ENCODE data around the gene GRIN1. TPM values are rescaled to one million over a fixed set of nuclear protein-coding genes. Genes with fewer than 3 reads are reported as not detected.
"Not testable (repeated sequence)": the region's sequence is repeated elsewhere in the genome, so short reads cannot be mapped to it uniquely, and the experiment has no call there.

The GRIN1 gene
- polyA plus RNA-seq, 3 donors: 0.34 TPM; not detected in 2

DNA sequence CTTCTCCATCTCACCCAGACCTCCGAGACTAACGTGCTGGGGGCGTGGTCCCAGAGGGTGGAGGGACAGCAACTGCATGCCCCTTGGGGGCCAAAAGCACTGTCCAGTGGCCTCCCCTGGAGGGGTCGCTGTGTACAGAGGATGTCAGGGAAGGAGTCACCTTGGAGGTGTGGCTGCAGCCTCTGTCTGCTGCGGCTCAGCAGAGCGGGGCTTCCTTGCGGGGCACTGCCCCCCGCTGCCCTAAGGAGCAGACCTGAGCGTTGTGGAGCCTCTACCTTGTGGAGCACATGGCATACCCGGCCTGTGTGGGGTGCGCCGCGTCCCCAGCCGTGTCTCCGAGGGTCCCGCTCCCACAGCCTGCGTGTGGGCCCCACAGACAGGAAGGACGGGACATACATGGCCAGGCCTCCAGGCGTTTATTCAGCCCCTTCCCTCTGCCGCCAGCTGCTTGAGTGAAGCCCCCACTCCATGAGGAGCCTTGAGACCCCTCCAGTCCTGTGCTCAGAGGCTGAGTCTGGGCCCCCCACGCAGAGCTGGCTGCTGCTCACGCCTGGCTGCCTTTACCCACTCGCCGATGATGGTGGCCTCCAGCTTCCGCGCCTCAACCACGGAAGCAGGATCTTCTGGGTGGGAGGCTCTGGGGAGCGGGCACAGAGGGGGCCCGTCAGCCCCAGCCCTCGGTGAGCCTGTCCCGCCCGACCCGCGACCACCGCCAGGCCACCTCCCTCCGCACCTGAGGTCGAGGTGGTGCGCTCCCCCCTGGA is 28.6 kb upstream of the GRIN1 start:
- DNase-seq (ENCODE audit: extremely low read depth in 1 of 11, low read depth in 9 of 11, low spot score in 4 of 11): no peak

DNA sequence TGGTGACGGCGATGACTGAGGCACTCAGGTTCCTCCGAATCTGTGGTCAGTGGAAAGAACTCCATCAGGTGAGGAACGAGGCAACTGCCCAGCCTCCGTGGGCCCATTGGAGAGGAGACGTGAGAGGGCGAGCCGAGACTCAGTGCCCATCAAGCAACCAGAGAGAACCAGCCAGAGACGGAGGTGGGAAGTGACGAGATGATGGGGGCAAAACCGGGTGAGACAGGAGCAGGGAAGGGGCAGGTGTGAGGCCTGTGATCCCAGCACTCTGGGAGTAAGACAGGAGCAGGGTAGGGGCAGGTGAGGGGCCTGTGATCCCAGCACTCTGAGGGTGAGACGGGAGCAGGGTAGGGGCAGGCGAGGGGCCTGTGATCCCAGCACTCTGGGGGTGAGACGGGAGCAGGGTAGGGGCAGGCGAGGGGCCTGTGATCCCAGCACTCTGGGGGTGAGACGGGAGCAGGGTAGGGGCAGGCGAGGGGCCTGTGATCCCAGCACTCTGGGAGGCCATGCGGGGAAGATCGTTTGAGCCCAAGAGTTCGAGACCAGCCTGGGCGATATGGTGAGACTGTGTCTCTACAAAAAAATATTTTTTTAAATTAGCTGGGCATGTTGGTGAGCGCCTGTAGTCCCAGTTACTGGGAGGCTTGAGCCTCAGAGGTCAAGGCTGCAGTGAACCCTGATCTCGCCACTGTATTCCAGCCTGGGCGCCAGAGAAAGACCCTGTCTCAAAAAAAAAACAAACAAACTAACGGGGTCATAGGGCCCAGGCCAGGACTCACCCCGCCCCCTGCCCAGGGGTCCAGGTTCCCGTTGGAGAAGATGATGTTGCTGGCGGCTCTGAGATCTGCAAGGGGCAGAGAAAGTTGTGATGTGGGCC is 27.8 kb upstream of the GRIN1 start:
- no peak for DNase-seq (ENCODE audit: extremely low read depth in 1 of 11, low read depth in 9 of 11, low spot score in 4 of 11)

DNA sequence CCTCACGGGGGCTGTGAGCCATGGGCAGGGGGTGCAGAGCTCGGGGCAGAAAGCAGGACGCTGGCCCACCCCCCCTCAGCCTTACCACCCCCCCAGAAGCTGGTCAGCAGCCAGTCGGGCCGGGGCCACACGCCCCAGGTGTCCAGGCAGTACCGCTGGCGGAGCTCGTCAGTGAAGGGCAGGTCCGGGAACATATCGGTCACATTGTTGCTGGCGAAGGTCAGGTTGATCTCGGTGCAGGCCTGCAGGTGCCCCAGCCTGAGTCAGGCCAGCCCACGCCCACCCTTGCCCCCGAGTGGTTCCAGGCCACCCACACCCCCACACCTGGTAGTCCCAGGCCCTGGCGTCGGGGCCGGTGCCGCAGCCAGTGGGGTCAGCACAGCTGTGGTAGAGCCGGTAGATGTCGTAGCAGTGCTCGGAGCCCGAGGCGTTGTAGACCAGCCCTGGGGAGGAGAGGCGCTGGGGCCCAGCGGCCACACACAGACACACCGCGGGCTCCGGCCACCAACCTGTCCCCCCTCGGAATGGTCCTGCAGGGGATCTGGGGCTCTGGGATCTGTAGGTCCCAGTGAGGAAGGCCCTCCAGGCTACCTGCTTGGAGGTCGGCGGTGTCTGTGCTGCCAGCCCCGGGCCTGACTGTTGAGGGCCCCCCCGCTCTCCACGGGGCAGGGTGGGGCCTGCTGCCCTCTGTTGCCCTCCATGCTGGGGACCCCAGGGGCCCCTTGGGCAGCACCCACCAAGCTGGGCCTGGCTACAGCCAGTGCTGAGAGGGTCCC is 27.0 kb upstream of the GRIN1 start:
- DNase-seq (ENCODE audit: extremely low read depth in 1 of 11, low read depth in 9 of 11, low spot score in 4 of 11): no peak

DNA sequence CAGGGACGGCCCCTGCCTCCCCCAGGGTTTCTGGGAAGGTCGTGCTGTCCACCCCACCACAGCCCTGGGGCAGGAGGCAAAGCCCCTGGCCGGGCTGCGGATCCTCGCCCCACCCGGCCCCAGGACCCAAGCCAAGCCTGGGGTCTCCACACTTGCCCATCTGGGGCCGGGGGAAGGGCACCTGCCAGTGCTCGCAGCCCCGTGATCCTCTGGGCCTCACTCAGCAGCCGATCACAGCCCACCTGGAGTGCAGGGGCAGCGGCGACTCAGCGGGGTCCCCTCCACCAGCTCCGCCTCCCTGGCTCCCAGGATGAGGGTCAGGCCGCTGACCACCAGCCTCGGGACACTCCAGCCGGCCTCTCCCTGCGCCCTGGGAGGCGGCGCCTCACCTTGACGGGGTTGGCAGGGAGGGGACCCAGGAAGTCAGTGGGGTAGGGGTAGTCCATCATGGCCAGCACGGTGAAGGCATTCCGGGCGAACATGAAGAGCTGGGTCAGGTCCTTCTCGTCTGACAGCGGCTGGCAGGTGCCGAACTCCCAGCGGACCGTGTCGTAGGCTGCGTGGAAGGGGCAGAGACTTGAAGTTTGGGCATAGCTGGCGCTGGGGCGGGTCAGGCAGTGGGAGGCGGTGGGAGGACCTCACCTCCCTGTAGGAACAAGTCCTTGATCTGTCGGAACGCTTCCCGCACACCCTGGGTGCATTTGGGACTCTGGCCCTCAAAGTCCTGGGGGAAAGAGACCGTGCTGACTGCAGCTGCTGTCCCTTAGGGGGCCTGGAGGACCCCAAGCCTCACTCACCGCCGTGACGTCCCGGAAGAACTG is 26.2 kb upstream of the GRIN1 start:
- DNase-seq (ENCODE audit: extremely low read depth in 1 of 11, low read depth in 9 of 11, low spot score in 4 of 11): no peak

DNA sequence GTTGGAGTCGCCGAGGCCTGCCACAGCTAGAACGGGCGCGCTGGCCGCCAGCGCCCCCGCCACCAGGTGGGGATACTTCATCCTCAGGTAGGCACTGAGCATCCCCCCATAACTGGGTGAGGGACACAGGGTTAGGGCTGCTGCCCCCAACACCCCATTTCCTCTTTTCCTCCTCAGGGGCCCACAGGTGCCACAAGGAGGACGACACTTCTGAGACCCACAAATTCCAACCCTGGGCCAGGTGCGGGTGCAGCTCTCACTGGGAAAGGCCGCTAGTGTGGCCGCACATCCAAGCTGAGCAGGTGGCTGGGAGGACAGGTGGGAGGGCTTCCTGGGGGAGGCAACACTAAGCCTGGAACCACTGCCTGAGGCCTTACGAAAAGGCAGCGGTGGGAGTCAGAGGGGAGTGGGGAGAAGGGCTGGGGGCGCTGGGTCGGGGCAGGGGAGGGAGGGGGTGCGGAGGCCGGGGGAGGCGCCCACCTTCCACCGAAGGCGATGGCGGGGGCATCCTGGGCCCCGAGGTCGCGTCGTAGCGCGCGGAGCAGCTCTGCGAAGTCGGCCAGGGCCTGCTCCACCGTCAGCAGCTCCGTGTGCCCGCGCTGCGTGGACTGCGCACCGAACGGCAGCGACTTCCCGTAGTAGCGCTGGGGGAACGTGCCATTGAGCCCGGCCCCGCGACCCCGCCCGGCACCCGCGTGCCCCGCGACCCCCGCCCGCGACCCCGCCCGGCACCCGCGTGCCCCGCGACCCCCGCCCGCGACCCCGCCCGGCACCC is 25.4 kb upstream of the GRIN1 start:
- DNase-seq (ENCODE audit: extremely low read depth in 1 of 11, low read depth in 9 of 11, low spot score in 4 of 11): no peak

DNA sequence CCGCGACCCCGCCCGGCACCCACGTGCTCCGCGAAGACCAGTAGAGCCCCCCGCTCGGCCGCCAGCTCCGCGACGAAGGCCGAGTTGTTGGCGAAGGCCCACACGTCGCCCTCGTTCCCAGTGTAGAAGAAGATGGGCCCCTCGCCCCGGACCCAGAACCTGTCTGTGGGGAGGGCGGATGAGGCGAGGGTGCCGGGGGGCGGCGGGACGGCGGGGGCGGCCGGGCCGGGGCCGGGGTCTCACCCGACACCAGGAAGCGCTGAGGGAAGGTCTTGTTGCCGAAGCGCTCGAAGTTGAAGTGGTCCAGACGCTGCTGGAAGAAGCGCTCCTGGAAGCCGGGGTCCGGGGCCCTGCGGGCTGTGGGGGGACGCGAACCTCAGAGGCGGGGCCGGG is 24.7 kb upstream of the GRIN1 start:
- DNase-seq (ENCODE audit: extremely low read depth in 1 of 11, low read depth in 9 of 11, low spot score in 4 of 11): no peak

DNA sequence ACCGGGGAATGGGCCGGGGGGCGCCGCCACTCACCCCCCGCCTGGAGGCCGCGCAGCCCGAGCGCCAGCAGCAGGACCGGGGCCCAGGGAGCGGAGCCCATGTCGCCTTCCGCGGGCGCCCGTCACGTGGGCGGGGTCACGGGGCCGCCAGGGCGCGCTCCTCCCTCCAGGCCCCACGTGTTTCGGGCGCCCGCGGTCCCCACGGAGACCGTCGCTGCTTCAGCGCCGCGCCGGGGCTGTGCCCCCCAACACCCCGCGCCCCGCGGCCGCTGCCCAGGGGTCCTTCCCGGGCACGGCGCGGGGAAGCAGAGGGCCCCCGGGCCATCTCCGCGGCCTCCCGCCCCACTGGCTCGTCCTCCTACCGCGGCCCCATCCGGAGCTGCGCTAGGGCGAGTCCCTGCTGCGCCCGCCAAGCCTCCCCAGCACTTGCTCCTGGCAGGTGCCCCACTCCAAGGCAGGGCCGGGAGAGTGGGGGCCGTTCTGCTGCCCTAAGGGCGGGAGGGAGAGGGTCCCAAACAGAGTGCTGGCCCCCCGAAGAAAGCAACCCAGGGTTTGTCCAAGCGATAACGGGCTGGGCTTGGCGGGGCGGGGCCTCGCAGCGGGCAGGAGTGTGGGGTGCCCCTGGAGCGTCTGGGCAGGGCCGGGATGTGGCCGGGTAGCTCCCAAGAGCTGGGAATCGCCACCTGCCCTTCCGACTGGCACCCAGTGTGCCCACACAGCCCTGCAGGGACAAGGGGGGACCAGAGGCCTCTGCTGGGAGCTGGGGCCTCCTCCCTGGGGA is 24.2 kb upstream of the GRIN1 start, which contains the start of gene DPP7:
DPP7 (minus strand) TSS at position 121 of the 781 bp plus-strand sequence; CDS start at position 101, 20 bp downstream.
- no peak for DNase-seq (ENCODE audit: extremely low read depth in 1 of 11, low read depth in 9 of 11, low spot score in 4 of 11)

DNA sequence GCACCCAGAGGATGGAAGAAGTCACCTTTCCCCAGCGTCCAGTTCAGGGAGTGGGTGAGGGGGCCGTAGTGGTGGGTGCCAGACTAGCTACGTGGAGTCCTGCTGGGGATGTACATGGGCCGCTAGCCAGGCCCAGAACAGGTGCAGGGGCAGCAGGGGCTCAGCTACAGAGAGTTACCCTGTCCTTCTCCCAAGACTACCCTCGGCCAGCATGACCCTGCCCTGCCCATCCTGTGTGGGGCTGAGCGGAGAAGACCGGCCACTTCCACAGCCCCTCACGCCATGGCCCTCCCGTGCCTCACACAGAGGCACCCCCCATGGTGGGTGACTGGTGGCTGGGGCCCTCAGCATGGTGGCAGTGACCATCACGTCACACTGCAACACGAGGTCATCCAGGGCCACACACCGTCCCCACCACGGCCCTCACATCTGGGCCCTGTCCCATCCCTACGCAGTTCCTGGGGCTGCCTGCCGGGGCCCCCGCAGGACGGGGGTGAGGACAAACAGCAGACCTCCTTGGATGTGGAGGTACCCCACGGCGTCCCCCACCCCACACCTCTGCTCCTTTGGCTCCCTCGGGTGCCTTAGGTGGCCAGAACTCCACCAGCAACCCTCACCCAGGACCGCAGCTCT is 23.4 kb upstream of the GRIN1 start:
- DNase-seq (ENCODE audit: extremely low read depth in 1 of 11, low read depth in 9 of 11, low spot score in 4 of 11): no peak

DNA sequence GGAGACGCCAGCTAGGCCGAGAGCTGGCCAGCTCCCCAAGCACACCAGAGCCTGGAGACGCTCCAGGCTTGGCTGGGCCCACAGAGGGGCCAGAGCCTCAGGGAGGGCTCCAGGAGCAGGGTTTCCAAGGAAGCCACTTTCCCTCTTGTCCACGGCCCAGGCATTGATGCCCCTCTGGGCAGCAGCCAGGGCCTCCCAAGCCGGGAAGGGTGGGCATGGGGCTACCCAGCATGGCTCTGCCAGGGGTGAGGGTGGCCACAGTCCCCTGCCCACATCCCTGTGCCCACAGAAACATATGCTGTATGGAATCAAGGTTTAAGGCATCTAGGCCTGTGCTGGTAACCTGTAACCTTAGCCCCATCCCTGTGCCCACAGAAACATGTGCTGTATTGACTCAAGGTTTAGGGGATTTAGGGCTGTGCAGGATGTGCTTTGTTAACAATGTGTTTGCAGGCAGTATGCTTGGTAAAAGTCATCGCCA is 22.9 kb upstream of the GRIN1 start:
- DNase-seq (ENCODE audit: extremely low read depth in 1 of 11, low read depth in 9 of 11, low spot score in 4 of 11): no peak

DNA sequence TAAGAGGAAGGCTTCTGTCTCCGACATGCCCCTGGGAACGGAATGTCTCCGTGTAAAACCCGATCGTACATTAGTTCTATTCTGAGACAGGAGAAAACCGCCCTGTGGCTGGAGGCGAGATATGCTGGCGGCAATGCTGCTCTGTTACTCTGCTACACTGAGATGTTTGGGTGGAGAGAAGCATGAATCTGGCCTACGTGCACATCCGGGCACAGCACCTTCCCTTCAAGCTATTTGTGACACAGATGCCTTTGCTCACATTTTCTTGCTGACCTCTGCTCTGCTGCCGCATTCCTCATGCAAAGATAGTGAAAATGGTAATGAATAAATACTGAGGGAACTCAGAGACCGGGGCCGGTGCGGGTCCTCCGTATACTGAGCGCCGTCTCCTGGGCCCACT is 22.2 kb upstream of the GRIN1 start:
- no peak for DNase-seq (ENCODE audit: extremely low read depth in 1 of 11, low read depth in 9 of 11, low spot score in 4 of 11)

DNA sequence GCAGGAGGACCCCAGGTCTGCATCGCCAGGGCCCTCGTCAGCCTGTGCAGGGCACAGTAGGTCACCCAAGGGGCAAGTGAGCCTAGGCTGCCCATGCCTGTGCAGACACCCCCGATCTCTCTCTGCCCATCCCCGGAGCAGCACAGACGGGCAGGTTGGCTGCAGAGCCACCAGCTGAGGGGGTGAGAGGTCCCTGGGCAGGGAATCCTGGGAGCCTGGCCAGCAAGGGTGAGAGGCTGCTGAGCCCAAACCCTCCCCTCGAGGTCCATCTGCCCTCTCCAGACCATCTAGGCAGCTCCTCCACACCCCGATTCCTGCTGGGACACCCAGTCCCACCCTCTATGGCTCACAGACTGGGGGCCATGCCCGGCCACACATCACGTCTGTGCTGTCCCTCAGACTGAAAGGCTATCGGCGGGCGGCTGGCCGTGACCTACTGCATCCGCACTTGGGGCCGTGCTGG is 21.7 kb upstream of the GRIN1 start:
- DNase-seq (ENCODE audit: extremely low read depth in 1 of 11, low read depth in 9 of 11, low spot score in 4 of 11): no peak

DNA sequence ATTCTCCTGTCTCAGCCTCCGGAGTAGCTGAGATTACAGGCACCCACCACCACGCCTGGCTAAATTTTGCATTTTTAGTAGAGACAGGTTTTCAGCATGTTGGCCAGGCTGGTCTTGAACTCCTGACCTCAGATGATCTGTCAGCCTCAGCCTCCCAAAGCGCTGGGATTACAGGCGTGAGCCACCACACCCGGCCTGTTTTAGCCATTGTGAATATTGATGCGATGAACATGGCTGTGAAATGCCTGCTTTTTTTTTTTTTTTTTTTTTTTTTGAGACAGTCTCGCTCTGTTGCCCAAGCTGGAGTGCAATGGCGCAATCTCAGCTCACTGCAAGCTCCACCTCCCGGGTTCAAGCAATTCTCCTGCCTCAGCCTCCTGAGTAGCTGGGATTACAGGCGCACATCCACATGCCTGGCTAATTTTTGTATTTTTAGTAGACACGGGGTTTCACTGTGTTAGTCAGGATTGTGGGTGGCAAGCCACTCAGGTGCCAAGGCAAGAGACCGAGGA is 20.8 kb upstream of the GRIN1 start:
- not testable (repeated sequence) for DNase-seq (ENCODE audit: extremely low read depth in 1 of 11, low read depth in 9 of 11, low spot score in 4 of 11)

DNA sequence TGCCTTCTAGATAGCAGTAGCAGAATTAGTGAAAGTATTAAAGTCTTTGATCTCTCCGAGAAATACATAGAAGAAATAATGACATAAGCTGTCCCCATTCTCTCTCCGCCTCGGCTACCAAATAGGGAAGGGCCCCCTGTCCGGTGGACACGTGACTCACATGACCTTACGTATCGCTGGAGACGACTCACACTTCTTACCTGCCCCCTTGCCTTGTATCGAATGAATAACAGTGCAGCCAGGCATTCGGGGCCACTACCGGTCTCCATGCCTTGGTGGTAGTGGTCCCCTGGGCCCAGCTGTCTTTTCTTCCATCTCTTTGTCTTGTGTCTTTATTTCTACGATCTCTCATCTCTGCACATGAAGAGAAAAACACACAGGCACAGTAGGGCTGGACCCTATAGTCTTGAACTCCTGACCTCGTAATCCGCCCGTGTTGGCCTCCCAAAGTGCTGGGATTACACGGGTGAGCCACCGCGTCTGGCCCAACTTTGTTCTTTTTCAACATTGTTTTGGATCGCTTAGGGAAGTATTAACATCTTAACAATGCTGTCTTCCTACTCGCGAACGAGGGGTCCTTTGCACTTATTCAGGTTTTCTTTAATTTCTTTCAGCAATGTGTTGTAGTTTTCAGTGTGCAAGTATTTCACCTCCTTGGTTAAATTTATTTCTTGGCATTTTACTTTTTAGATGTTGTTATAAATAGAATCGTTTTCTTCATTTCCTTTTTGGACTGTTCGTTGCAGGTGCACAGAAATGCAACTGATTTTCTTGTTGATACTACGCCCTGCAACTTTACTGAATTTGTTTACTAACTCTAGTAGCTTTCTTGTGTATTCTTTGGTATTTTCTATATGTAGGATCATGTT is 16.8 kb upstream of the GRIN1 start:
- DNase-seq (ENCODE audit: extremely low read depth in 1 of 11, low read depth in 9 of 11, low spot score in 4 of 11): not testable (repeated sequence)

DNA sequence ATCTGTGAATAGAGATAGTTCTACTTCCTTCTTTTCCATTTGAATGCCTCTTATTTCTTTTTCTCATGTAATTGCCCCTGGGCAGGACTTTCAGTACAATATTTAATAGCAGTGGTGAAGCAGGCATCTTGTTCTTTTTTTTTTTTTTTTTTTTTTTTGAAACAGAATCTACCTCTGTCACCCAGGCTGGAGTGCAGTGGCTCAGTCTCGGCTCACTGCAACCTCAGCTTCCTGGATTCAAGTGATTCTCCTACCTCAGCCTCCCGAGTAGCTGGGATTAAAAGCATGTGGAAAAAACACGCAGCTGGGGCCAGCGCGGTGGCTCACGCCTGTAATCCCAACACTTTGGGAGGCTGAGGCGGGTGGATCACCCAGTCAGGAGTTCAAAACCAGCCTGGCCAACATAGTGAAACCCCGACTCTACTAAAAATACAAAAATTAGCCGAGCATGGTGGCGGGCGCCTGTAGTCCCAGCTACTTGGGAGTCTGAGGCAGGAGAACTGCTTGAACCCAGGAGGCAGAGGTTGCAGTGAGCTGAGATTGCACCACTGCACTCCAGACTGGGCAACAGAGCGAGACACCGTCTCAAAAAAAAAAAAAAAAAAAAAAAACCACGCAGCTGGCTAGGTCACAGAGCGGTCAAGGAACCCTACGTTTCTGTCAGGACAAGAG is 16.0 kb upstream of the GRIN1 start:
- DNase-seq (ENCODE audit: extremely low read depth in 1 of 11, low read depth in 9 of 11, low spot score in 4 of 11): not testable (repeated sequence)

DNA sequence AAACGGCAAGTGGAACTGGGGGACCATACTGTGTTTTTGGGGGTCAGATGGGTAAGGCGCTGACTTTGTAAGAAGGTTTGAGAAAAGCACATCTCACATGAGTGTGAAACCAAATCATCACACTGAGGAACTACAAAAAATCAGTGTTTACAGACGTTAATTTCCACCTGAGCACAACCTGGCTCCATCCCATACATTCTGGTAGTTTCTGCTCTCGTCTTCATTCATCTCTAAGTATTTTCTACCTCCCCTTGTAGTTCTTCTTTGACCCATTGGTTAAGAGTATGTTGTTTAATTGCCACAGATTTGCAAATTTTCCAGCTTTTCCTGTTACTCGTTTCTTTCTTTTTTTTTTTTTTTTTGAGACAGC is 15.5 kb upstream of the GRIN1 start:
- no peak for DNase-seq (ENCODE audit: extremely low read depth in 1 of 11, low read depth in 9 of 11, low spot score in 4 of 11)

Data from renal cortex interstitium (tissue), 11 donors.